Neuronal stem cell (in vitro differentiated cells): ENCODE data around the gene PLCL2.

ENCODE experiments used
- DNase-seq: peaks from one replicate; pipeline ENCODE4 v3.0.0-alpha.2; 2013; ENCODE audit warnings: low spot score
- H2AFZ ChIP-seq: one replicate; pipeline ENCODE4 v1.6.1; 2013; ENCODE audit warnings: mild to moderate bottlenecking, low read length, inconsistent platforms
- H2AK5ac ChIP-seq: 2 replicates; pipeline ENCODE4 v1.6.1; 2013; ENCODE audit warnings: low read depth, mild to moderate bottlenecking, inconsistent platforms, low read length, moderate library complexity, mixed read lengths
- H2BK120ac ChIP-seq: 2 replicates; pipeline ENCODE4 v1.6.1; 2013; ENCODE audit warnings: low read depth, mild to moderate bottlenecking, inconsistent platforms, low read length, moderate library complexity, mixed read lengths
- H2BK12ac ChIP-seq: one replicate; pipeline ENCODE4 v1.6.1; 2013; ENCODE audit warnings: low read length, inconsistent platforms
- H2BK15ac ChIP-seq: 2 replicates; pipeline ENCODE4 v1.6.1; 2013; ENCODE audit warnings: mild to moderate bottlenecking, low read length, inconsistent platforms, mixed read lengths
- H2BK5ac ChIP-seq: one replicate; pipeline ENCODE4 v1.6.1; 2013; ENCODE audit warnings: inconsistent platforms, mild to moderate bottlenecking, low read length, moderate library complexity
- H3K14ac ChIP-seq: one replicate; pipeline ENCODE4 v1.6.1; 2013; ENCODE audit warnings: low read length, inconsistent platforms
- H3K18ac ChIP-seq: 2 replicates; pipeline ENCODE4 v1.6.1; 2013; ENCODE audit warnings: low read length, inconsistent platforms
- H3K23ac ChIP-seq: 2 replicates; pipeline ENCODE4 v1.6.1; 2013; ENCODE audit warnings: low read depth, mild to moderate bottlenecking, mixed read lengths, low read length, inconsistent platforms; ENCODE audit not compliant: poor library complexity
- H3K27ac ChIP-seq: replicated peaks from 3 replicates; pipeline ENCODE4 v1.5.1; 2013; ENCODE audit warnings: low read length, inconsistent platforms
- H3K27me3 ChIP-seq, 3 experiments: 2 replicates each; pipeline ENCODE4 v1.6.1; 2013; ENCODE audit warnings: low read length in 3 of 3, mild to moderate bottlenecking in 2 of 3, inconsistent platforms in 1 of 3, low read depth in 1 of 3, mixed read lengths in 1 of 3, moderate library complexity in 1 of 3; ENCODE audit not compliant: control insufficient read depth in 3 of 3, insufficient read depth in 3 of 3
- H3K36me3 ChIP-seq, 2 donors: replicated peaks in 1 of 2; 2 replicates each; pipeline ENCODE4 v1.6.1; 2013; ENCODE audit warnings: low read length in 2 of 2; ENCODE audit not compliant: control insufficient read depth in 2 of 2, insufficient read depth in 2 of 2
- H3K4ac ChIP-seq: 2 replicates; pipeline ENCODE4 v1.6.1; 2013; ENCODE audit warnings: inconsistent platforms, mild to moderate bottlenecking, low read length, moderate library complexity
- H3K4me1 ChIP-seq, 2 donors: 1 replicate in 1 of 2; 2 replicates in 1 of 2; pipeline ENCODE4 v1.6.1; 2013; ENCODE audit warnings: low read length in 2 of 2, low read depth in 1 of 2; ENCODE audit not compliant: control insufficient read depth in 2 of 2, insufficient read depth in 1 of 2
- H3K4me2 ChIP-seq: one replicate; pipeline ENCODE4 v1.6.1; 2013; ENCODE audit warnings: mild to moderate bottlenecking, low read length, inconsistent platforms; ENCODE audit not compliant: insufficient read depth, poor library complexity, severe bottlenecking
- H3K4me3 ChIP-seq, 2 donors: 2 replicates each; pipeline ENCODE4 v1.5.1; 2013; ENCODE audit warnings: low read length in 2 of 2, mild to moderate bottlenecking in 2 of 2, inconsistent platforms in 1 of 2, moderate library complexity in 1 of 2
- H3K79me1 ChIP-seq: one replicate; pipeline ENCODE4 v1.6.1; 2013; ENCODE audit warnings: low read depth, mild to moderate bottlenecking, inconsistent platforms, low read length, moderate library complexity
- H3K9ac ChIP-seq: one replicate; pipeline ENCODE4 v1.6.1; 2013; ENCODE audit warnings: mild to moderate bottlenecking, low read depth, low read length, inconsistent platforms; ENCODE audit not compliant: poor library complexity
- H3K9me3 ChIP-seq, 2 donors: replicated peaks in 1 of 2; 2 replicates each; pipeline versions ENCODE3 to v1.6.1; 2013; ENCODE audit warnings: low read length in 2 of 2, mild to moderate bottlenecking in 2 of 2, inconsistent platforms in 1 of 2, low read depth in 1 of 2, mixed read lengths in 1 of 2, moderate library complexity in 1 of 2; ENCODE audit not compliant: control insufficient read depth in 2 of 2, insufficient read depth in 1 of 2
- H4K8ac ChIP-seq: one replicate; pipeline ENCODE4 v1.6.1; 2013; ENCODE audit warnings: low read depth, mild to moderate bottlenecking, inconsistent platforms, low read length, moderate library complexity
- H4K91ac ChIP-seq: one replicate; pipeline ENCODE4 v1.6.1; 2013; ENCODE audit warnings: low read length, low read depth, mild to moderate bottlenecking, inconsistent platforms; ENCODE audit not compliant: poor library complexity
- WGBS, 2 donors: extraction: QIAGEN DNeasy Blood & Tissue Kit; methylation state at CpG; one replicate each; pipeline ENCODE4 v1.1.7; 2013; ENCODE audit warnings: missing lambda C conversion rate in 2 of 2, mixed read lengths in 1 of 2; ENCODE audit not compliant: insufficient read length in 2 of 2, insufficient replicate concordance in 1 of 2; ENCODE audit errors: extremely low coverage in 2 of 2; 5-methylcytosine and 5-hydroxymethylcytosine counted together

The PLCL2 gene

GRCh38 chr3:17013050-17013449 lies 128.3 kb downstream of the PLCL2 start:
- H4K91ac ChIP-seq = no peak overlapping the region
- no peak overlapping the region for H3K14ac ChIP-seq
- H3K79me1 ChIP-seq = no peaks in the 10 kb centered on the region
- H3K27ac ChIP-seq = no peak overlapping the region
- H3K4me3 ChIP-seq = no peak overlapping the region
- H4K8ac ChIP-seq = no peak overlapping the region
- H3K18ac ChIP-seq = no peak overlapping the region
- no peak overlapping the region for H2BK120ac ChIP-seq
- no peak overlapping the region for H2AK5ac ChIP-seq
- no peak overlapping the region for H3K4ac ChIP-seq
- H3K4me2 ChIP-seq = no peak overlapping the region
- no peak overlapping the region for H2BK5ac ChIP-seq
- WGBS, 2 donors = no CpG with 5 or more reads among the region's 2 CpGs
- no peak overlapping the region for H3K23ac ChIP-seq
- H3K9me3 ChIP-seq = no peaks in the 10 kb centered on the region
- H3K4me1 ChIP-seq = peaks cover 4 to 7% of the 10 kb centered on the region in 2 donors
- H3K27me3 ChIP-seq = no peaks in the 10 kb centered on the region
- peak; percentile 55 for DNase-seq
- H2AFZ ChIP-seq = no peak overlapping the region
- peaks cover 0 to 8% of the 10 kb centered on the region in 2 donors for H3K36me3 ChIP-seq
- no peak overlapping the region for H2BK12ac ChIP-seq
- no peak overlapping the region for H3K9ac ChIP-seq
- no peak overlapping the region for H2BK15ac ChIP-seq

- Histone ChIP-seq H3K27ac (no peak overlapping the region), H3K14ac (no peak overlapping the region), H3K9me3 (no peaks in the 10 kb centered on the region), H2AFZ (no peak overlapping the region), H3K36me3 (peaks cover 0 to 8% of the 10 kb centered on the region in 2 donors), H3K79me1 (no peaks in the 10 kb centered on the region), H3K9ac (no peak overlapping the region), H2BK5ac (no peak overlapping the region), H4K91ac (no peak overlapping the region), H3K4me2 (no peak overlapping the region), H2BK12ac (no peak overlapping the region), H2BK15ac (no peak overlapping the region), H2BK120ac (no peak overlapping the region), H3K4me1 (peaks cover 4 to 7% of the 10 kb centered on the region in 2 donors), H4K8ac (no peak overlapping the region), H3K4ac (no peak overlapping the region), H2AK5ac (no peak overlapping the region), H3K18ac (no peak overlapping the region), H3K4me3 (no peak overlapping the region), H3K27me3 (no peaks in the 10 kb centered on the region), H3K23ac (no peak overlapping the region)
- DNase-seq = no peak
- WGBS, 2 donors = no CpG with 5 or more reads among the region's 4 CpGs
Observed at GRCh38 chr3:17013571-17013970, 128.8 kb downstream of the PLCL2 start.

DNA sequence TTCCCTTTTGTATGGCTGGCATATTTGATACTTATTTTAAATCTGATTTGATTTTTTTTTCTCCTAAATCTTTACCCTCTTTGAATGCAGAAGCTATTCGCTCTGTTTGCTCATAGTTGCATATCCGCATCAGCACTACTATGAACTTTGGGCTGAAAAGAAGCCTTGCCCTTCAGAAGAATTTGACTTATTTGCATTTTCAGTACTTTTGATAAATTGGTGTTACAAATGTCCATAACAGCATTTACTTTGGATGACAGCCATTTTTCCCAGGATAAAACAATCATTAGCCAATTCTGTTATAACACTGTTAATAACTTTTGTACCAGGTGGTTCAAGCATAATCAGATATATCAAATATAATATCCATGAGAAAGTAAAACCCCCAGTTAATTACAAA lies 129.5 kb downstream of the PLCL2 start:
- no peak overlapping the region for H3K9ac ChIP-seq
- no peak overlapping the region for H3K14ac ChIP-seq
- no peak overlapping the region for H2AFZ ChIP-seq
- no peak overlapping the region for H3K4ac ChIP-seq
- H3K9me3 ChIP-seq = no peaks in the 10 kb centered on the region
- no peak overlapping the region for H3K18ac ChIP-seq
- H3K27ac ChIP-seq = no peak overlapping the region
- no peak overlapping the region for H2AK5ac ChIP-seq
- WGBS, 2 donors = no CpG with 5 or more reads among the region's 2 CpGs
- DNase-seq = no peak
- H3K27me3 ChIP-seq = no peaks in the 10 kb centered on the region
- no peak overlapping the region for H2BK12ac ChIP-seq
- H3K4me2 ChIP-seq = no peak overlapping the region
- H3K79me1 ChIP-seq = no peaks in the 10 kb centered on the region
- peaks cover 0 to 8% of the 10 kb centered on the region in 2 donors for H3K36me3 ChIP-seq
- no peak overlapping the region for H3K4me3 ChIP-seq
- H4K91ac ChIP-seq = no peak overlapping the region
- H3K23ac ChIP-seq = no peak overlapping the region
- H2BK120ac ChIP-seq = no peak overlapping the region
- peaks cover 4 to 7% of the 10 kb centered on the region in 2 donors for H3K4me1 ChIP-seq
- no peak overlapping the region for H2BK5ac ChIP-seq
- H2BK15ac ChIP-seq = no peak overlapping the region
- no peak overlapping the region for H4K8ac ChIP-seq

DNA sequence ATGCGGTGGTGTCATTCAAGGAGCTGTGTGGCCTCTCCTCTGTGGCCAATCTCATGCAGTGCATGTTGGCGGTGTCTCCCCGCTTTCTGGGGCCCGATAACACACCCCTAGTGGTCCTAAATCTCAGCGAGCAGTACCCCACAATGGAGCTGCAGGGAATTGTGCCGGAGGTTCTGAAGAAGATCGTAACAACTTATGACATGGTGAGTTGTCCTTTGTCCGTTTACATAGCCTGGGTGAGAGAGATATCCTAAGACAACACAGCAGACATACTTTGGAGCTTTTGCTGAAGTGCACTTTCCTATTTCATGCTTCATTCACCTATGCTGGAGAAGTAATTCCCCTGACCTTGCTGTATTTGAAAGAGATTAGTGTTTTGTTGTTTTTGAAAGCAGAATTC lies 130.0 kb downstream of the PLCL2 start:
- Histone ChIP-seq H4K8ac (no peak overlapping the region), H3K4ac (no peak overlapping the region), H3K23ac (no peak overlapping the region), H3K9me3 (no peaks in the 10 kb centered on the region), H3K36me3 (peaks cover 0 to 8% of the 10 kb centered on the region in 2 donors), H3K14ac (no peak overlapping the region), H3K27me3 (no peaks in the 10 kb centered on the region), H2BK120ac (no peak overlapping the region), H4K91ac (no peak overlapping the region), H3K79me1 (no peaks in the 10 kb centered on the region), H3K9ac (no peak overlapping the region), H3K18ac (no peak overlapping the region), H2BK12ac (no peak overlapping the region), H2AK5ac (no peak overlapping the region), H3K4me1 (peaks cover 4 to 7% of the 10 kb centered on the region in 2 donors), H2BK5ac (no peak overlapping the region), H3K4me3 (no peak overlapping the region), H2BK15ac (no peak overlapping the region), H2AFZ (no peak overlapping the region), H3K27ac (no peak overlapping the region), H3K4me2 (no peak overlapping the region)
- WGBS, 2 donors = no CpG with 5 or more reads among the region's 8 CpGs
- no peak for DNase-seq
